AG04450 (cell line): ENCODE measurements around the gene GPR18. TPM values are rescaled to one million over a fixed set of nuclear protein-coding genes. Genes with fewer than 3 reads are reported as not detected.
"Not testable (repeated sequence)": the region's sequence is repeated elsewhere in the genome, so short reads cannot be mapped to it uniquely, and the experiment has no call there.

Source experiments
- CTCF ChIA-PET: fragments of 300-600, 350-600 bp; formaldehyde crosslinking; extraction: SDS; loops from one replicate; lab custom pipeline; 2022; ENCODE audit warnings: antibody characterized with exemption, inconsistent platforms; lab: Charles Lee
- POLR2A ChIA-PET: fragments of 350-600 bp; formaldehyde crosslinking; extraction: SDS; loops from one replicate; lab custom pipeline; 2021; ENCODE audit warnings: antibody characterized with exemption, inconsistent platforms; lab: Yijun Ruan, JAX
- DNase-seq: peaks from one replicate; pipeline ENCODE4 v3.0.0-alpha.2; 2011; ENCODE audit warnings: low read depth, low spot score
- H3K27ac ChIP-seq: one replicate; pipeline ENCODE4 v1.5.1; 2012; ENCODE audit warnings: low read depth, low read length, control low read depth
- H3K27me3 ChIP-seq: one replicate; pipeline ENCODE4 v1.6.0; 2012; ENCODE audit warnings: low read length; ENCODE audit not compliant: control insufficient read depth, insufficient read depth
- H3K4me3 ChIP-seq: 2 replicates; pipeline ENCODE4 v1.5.1; 2011; ENCODE audit warnings: mild to moderate bottlenecking, low read depth, low read length, control low read depth
- H3K9me3 ChIP-seq: 2 replicates; pipeline ENCODE4 v1.5.1; 2012; ENCODE audit warnings: low read length; ENCODE audit not compliant: control insufficient read depth, insufficient read depth
- polyA plus RNA-seq: library from polyadenylated mRNA; depleted of rRNA; stranded (reverse); fragments of >200 nt; gene quantifications from 2 replicates; pipeline ENCODE4 v1.2.3, GENCODE V29; 2011
- TF ChIP-seq, protein P1 (sequence below): IDR thresholded peaks from 2 replicates; pipeline ENCODE4 v1.5.1; 2011; ENCODE audit warnings: low read depth, low read length, control low read depth, inconsistent platforms

Gene GPR18
- polyA plus RNA-seq, 1 experiment = not detected

GRCh38 chr13:99231721-99232120 is 26.5 kb downstream of the GPR18 start:
- ChIA-PET CTCF (interaction anchor here (0.6 to 3.7 kb wide), 4 partner anchors 38 to 210 kb away, joined by 3 to 15 read pairs (median 6); no protein-coding TSS in a partner anchor), POLR2A (no interaction called here)
- H3K4me3 ChIP-seq = no peak overlapping the region
- H3K9me3 ChIP-seq = no peaks in the 10 kb centered on the region
- TF ChIP-seq, protein P1, sequence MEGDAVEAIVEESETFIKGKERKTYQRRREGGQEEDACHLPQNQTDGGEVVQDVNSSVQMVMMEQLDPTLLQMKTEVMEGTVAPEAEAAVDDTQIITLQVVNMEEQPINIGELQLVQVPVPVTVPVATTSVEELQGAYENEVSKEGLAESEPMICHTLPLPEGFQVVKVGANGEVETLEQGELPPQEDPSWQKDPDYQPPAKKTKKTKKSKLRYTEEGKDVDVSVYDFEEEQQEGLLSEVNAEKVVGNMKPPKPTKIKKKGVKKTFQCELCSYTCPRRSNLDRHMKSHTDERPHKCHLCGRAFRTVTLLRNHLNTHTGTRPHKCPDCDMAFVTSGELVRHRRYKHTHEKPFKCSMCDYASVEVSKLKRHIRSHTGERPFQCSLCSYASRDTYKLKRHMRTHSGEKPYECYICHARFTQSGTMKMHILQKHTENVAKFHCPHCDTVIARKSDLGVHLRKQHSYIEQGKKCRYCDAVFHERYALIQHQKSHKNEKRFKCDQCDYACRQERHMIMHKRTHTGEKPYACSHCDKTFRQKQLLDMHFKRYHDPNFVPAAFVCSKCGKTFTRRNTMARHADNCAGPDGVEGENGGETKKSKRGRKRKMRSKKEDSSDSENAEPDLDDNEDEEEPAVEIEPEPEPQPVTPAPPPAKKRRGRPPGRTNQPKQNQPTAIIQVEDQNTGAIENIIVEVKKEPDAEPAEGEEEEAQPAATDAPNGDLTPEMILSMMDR = no peak
- DNase-seq = no peak
- no peak overlapping the region for H3K27ac ChIP-seq
- no peaks in the 10 kb centered on the region for H3K27me3 ChIP-seq

DNA sequence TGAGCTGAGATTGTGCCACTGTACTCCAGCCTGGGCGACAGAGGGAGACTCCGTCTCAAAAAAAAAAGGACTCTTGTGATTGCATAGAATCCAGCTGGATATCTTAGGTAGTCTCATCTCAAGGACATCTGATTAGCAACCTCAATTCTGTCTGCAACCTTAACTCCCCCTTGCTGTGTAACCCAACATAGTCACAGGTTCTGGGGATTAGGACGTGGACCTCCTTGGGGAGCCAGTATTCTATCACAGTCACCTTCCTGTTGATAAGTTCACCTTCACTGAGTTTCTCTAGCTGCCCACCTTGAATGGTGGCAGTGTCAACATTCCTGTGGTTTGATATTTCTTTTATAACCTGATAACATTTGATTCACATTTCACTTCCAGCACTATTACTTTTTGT is 27.2 kb downstream of the GPR18 start:
- ChIA-PET CTCF (interaction anchor here (1.0 to 3.7 kb wide), 2 partner anchors 54 to 206 kb away, joined by 4 to 15 read pairs; no protein-coding TSS in a partner anchor), POLR2A (no interaction called here)

GRCh38 chr13:99230588-99230987 is 27.6 kb downstream of the GPR18 start:
- DNase-seq, H3K9me3 ChIP-seq, H3K27me3 ChIP-seq, H3K27ac ChIP-seq, POLR2A ChIA-PET, H3K4me3 ChIP-seq: not testable (repeated sequence)
- CTCF ChIA-PET = interaction anchor here (1.0 to 3.7 kb wide), 2 partner anchors 54 to 206 kb away, joined by 4 to 15 read pairs; no protein-coding TSS in a partner anchor

More for the DNA sequence above, 27.2 kb downstream of the GPR18 start:
- TF ChIP-seq, protein P1 = no peak
- Histone ChIP-seq H3K27me3 (no peaks in the 10 kb centered on the region), H3K9me3 (no peaks in the 10 kb centered on the region), H3K27ac (no peak overlapping the region), H3K4me3 (no peak overlapping the region)
- DNase-seq = no peak

DNA sequence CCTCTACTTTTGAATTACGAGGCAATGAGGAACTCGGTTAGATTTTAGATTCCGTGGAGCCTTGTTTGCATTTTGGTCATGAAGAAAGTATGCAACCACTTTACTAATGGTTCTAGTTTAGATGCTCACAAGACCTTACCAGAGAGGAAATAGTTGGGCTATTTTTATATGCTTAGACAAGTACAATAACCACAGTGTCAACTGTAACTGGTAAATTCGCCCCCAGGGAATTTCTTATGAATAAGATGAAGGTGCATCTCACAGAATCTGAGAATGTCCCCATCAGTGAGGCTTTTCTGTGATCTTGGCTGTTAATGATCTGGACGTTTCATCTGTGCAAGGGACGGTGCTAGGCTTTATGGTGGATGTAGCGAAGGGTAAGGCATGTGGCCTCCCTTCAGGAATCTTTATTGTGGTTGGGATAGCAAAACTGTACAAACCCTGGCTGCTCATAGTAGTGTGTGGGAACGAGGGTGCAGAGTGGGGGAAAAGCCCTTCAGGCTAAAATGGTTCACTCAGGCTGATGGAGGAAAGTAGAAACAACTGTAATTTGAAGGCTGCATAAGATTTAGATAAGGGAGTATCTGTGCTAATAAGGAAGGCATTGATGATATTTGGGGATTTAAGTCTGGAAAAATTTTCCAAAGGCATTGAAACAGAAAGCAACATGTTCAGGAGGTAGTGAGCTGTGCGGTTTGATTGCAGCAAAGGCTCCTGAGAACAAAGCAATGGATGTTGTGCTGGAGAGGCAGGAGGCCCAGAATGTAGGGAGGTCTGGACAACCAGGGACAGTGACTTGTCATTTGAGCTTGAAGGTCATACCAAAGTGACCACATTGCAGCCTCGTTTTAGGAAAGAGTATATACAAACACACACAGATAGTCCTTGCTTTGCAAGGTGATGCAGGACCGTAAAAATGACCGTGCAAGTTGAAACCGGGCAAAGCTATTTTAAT is 29.2 kb downstream of the GPR18 start:
- H3K27ac ChIP-seq = peak overlapping the region; percentile 73
- no peak overlapping the region for H3K4me3 ChIP-seq
- ChIA-PET POLR2A (no interaction called here), CTCF (interaction anchor here (1.1 kb wide), 1 partner anchor 37 kb away, joined by 3 read pairs; no protein-coding TSS in a partner anchor)
- H3K27me3 ChIP-seq = no peaks in the 10 kb centered on the region
- no peaks in the 10 kb centered on the region for H3K9me3 ChIP-seq
- TF ChIP-seq, protein P1 = no peak
- peak; percentile 49 for DNase-seq

DNA sequence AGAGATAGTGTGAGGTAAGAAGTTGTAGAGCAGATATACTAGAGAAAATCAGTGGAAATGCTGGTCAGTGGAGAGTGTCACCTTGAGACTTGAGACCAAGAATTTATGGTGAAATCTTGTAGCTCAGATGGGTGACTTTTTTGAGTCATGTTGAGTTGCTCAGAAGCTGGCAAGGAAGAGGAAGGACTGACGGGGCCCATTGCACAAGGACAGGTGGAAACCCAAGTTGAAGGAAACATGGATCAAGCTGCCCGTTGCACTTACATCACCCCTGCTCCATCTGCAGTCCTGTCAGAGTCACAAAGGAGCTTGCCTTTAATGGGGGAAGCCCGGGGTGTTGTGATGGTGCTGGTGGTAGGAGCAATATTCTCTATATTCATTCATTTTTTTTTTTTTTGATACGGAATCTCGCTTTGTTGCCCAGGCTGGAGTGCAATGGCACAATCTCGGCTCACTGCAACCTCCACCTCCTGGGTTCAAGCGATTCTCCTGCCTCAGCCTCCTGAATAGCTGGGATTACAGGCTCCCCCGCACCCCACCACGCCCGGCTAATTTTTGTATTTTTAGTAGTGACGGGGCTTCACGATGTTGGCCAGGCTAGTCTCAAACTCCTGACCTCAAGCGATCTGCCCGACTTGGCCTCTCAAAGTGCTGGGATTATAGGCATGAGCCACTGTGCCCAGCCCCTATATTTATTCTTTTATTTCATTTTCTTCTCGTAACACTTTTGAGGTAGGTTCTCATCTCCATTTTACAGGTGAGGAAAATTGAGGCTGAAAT is 30.1 kb downstream of the GPR18 start:
- ChIA-PET POLR2A (no interaction called here), CTCF (interaction anchor here (1.4 kb wide), 1 partner anchor 42 kb away, joined by 4 read pairs; no protein-coding TSS in a partner anchor)
- no peak overlapping the region for H3K27ac ChIP-seq
- TF ChIP-seq, protein P1 = no peak
- DNase-seq = no peak
- no peaks in the 10 kb centered on the region for H3K27me3 ChIP-seq
- H3K9me3 ChIP-seq = no peaks in the 10 kb centered on the region
- no peak overlapping the region for H3K4me3 ChIP-seq
